HepG2 (cell line): ENCODE results near the gene SAMD8. TPM values are rescaled to one million over a fixed set of nuclear protein-coding genes. Genes with fewer than 3 reads are reported as not detected.

Experiments
- ATAC-seq: fragments of 200-7000 bp; cut with Tn5 transposase; 3 replicates; pipeline ENCODE4 v1.9.1; 2020; ENCODE audit warnings: mild to moderate bottlenecking, moderate library complexity
- BruUV-seq: library from RNA; stranded (reverse); fragments of 400-500 nt; replicated peaks from 2 replicates; lab custom pipeline; 2021; lab: Mats Ljungman, UMichigan
- CTCF ChIA-PET: fragments of 300-600 bp; formaldehyde crosslinking; extraction: SDS; loops from one replicate; lab custom pipeline; 2021; ENCODE audit warnings: low total read pairs, inconsistent platforms, low intra/inter-chr PET ratio; lab: Yijun Ruan, JAX
- POLR2A ChIA-PET: fragments of 350-600 bp; sonication (Branson Sonifier 250); formaldehyde crosslinking; loops from one replicate; lab custom pipeline; 2020; ENCODE audit warnings: antibody characterized with exemption, inconsistent platforms; lab: Yijun Ruan, JAX
- DNase-seq: peaks from one replicate; pipeline ENCODE4 v3.0.0-alpha.2; 2015; ENCODE audit warnings: low spot score
- FAIRE-seq: peaks from 3 replicates; lab custom pipeline; 2011; peaks lifted over from hg19 to GRCh38; lab: Jason Lieb, UNC
- H2AFZ ChIP-seq: one replicate; pipeline ENCODE4 v1.6.1; 2011; ENCODE audit warnings: low read length, inconsistent platforms
- H3K27ac ChIP-seq: fragments of 300-600 bp; 3 replicates; pipeline ENCODE4 v1.8.0; 2011; ENCODE audit warnings: mixed run types, mild to moderate bottlenecking, mixed read lengths, low read length, inconsistent platforms; ENCODE audit not compliant: insufficient read depth; ENCODE audit errors: extremely low read length
- H3K27me3 ChIP-seq, 2 experiments: fragments of 200-600 bp in 1 of 2; 2 replicates in 1 of 2; 3 replicates in 1 of 2; pipeline versions ENCODE4 v1.6.0 to v1.8.0; 2011; ENCODE audit warnings: low read length in 2 of 2, mild to moderate bottlenecking in 2 of 2, moderate library complexity in 2 of 2, inconsistent platforms in 1 of 2; ENCODE audit not compliant: insufficient read depth in 2 of 2, control insufficient read depth in 1 of 2
- H3K36me3 ChIP-seq, 2 experiments: fragments of 200-600 bp in 1 of 2; replicated peaks in 1 of 2; 2 replicates in 1 of 2; 3 replicates in 1 of 2; pipeline versions ENCODE4 v1.5.1 to v1.8.0; 2011; ENCODE audit warnings: low read length in 2 of 2, inconsistent platforms in 1 of 2; ENCODE audit not compliant: insufficient read depth in 2 of 2, control insufficient read depth in 1 of 2
- H3K4me1 ChIP-seq: 2 replicates; pipeline ENCODE4 v1.5.1; 2012; ENCODE audit warnings: low read length, inconsistent platforms; ENCODE audit not compliant: insufficient read depth
- H3K4me2 ChIP-seq: 2 replicates; pipeline ENCODE4 v1.6.0; 2011; ENCODE audit warnings: low read depth, low read length, inconsistent platforms
- H3K4me3 ChIP-seq, 3 experiments: fragments of 200-600 bp in 1 of 3; sonication (generic), shearing (Covaris generic) in 1 of 3; replicated peaks in 1 of 3; 2 replicates each; pipeline ENCODE4 v1.5.1; 2011 to 2016; ENCODE audit warnings: low read length in 3 of 3, inconsistent platforms in 2 of 3, low read depth in 2 of 3, mild to moderate bottlenecking in 2 of 3, control low read depth in 1 of 3, mixed read lengths in 1 of 3; ENCODE audit not compliant: insufficient read depth in 1 of 3
- H3K79me2 ChIP-seq: one replicate; pipeline ENCODE4 v1.6.1; 2011; ENCODE audit warnings: low read length, inconsistent platforms; ENCODE audit not compliant: insufficient read depth
- H3K9ac ChIP-seq: 2 replicates; pipeline ENCODE4 v1.6.0; 2011; ENCODE audit warnings: mild to moderate bottlenecking, low read depth, low read length, inconsistent platforms; ENCODE audit not compliant: insufficient read depth
- H3K9me3 ChIP-seq: 2 replicates; pipeline ENCODE4 v1.5.1; 2012; ENCODE audit warnings: mild to moderate bottlenecking, low read length
- H4K20me1 ChIP-seq: 2 replicates; pipeline ENCODE4 v1.6.0; 2011; ENCODE audit warnings: inconsistent platforms, mild to moderate bottlenecking, low read length, moderate library complexity; ENCODE audit not compliant: insufficient read depth
- CBFB ChIP-seq: sonication (generic); formaldehyde crosslinking; IDR thresholded peaks from 2 replicates; pipeline ENCODE4 v1.4.0; 2020; ENCODE audit warnings: missing genetic modification reagents
- CCDC6 ChIP-seq: sonication (generic); formaldehyde crosslinking; IDR thresholded peaks from 2 replicates; pipeline ENCODE4 v1.8.1; 2022; ENCODE audit warnings: mild to moderate bottlenecking, missing genetic modification reagents, moderate library complexity
- CENPX ChIP-seq: sonication (generic); formaldehyde crosslinking; IDR thresholded peaks from 2 replicates; pipeline ENCODE4 v1.9.0; 2021; ENCODE audit warnings: mild to moderate bottlenecking, missing genetic modification reagents, moderate library complexity
- ETV5 ChIP-seq: IDR thresholded peaks from 2 replicates; pipeline ENCODE4 v1.6.1; 2018; ENCODE audit warnings: missing biosample characterization, missing genetic modification reagents, inconsistent platforms, borderline replicate concordance
- GATAD2A ChIP-seq: IDR thresholded peaks from 2 replicates; pipeline ENCODE4 v1.6.1; 2016
- MYC ChIP-seq: sonication (generic); formaldehyde crosslinking; IDR thresholded peaks from 2 replicates; pipeline ENCODE4 v1.9.0; 2021; ENCODE audit warnings: missing genetic modification reagents, borderline replicate concordance
- NFE2 ChIP-seq: sonication (generic); formaldehyde crosslinking; IDR thresholded peaks from 2 replicates; pipeline ENCODE4 v1.4.0; 2020; ENCODE audit warnings: missing genetic modification reagents
- NFKBIZ ChIP-seq: IDR thresholded peaks from 2 replicates; pipeline ENCODE4 v1.6.1; 2018; ENCODE audit warnings: missing genetic modification reagents, missing compliant biosample characterization
- SAP130 ChIP-seq: IDR thresholded peaks from 2 replicates; pipeline ENCODE4 v1.6.1; 2016; ENCODE audit warnings: low read depth
- SMAD3 ChIP-seq: sonication (generic); formaldehyde crosslinking; IDR thresholded peaks from 2 replicates; pipeline ENCODE4 v1.4.0; 2020; ENCODE audit warnings: missing genetic modification reagents
- SMARCE1 ChIP-seq: fragments of 450-650 bp; IDR thresholded peaks from 2 replicates; pipeline ENCODE4 v1.6.1; 2017; ENCODE audit warnings: borderline replicate concordance
- STAG1 ChIP-seq: sonication (generic); formaldehyde crosslinking; IDR thresholded peaks from 2 replicates; pipeline ENCODE4 v1.4.0; 2020; ENCODE audit warnings: missing genetic modification reagents
- TCF7L2 ChIP-seq: IDR thresholded peaks from 2 replicates; pipeline ENCODE4 v1.6.1; 2011; ENCODE audit warnings: mild to moderate bottlenecking, low read depth, low read length, moderate library complexity
- TGIF2 ChIP-seq: IDR thresholded peaks from 2 replicates; pipeline ENCODE4 v1.6.1; 2016; ENCODE audit warnings: control low read depth, missing compliant biosample characterization
- ZFAT ChIP-seq: sonication (generic); formaldehyde crosslinking; conservative IDR thresholded peaks from 2 replicates; pipeline ENCODE4 v1.8.1; 2023; ENCODE audit warnings: missing genetic modification reagents, inconsistent platforms
- ZNF589 ChIP-seq: sonication (generic); formaldehyde crosslinking; conservative IDR thresholded peaks from 2 replicates; pipeline ENCODE4 v1.8.0; 2022; ENCODE audit warnings: mild to moderate bottlenecking, moderate library complexity, missing genetic modification reagents
- ZNF747 ChIP-seq: sonication (generic); formaldehyde crosslinking; IDR thresholded peaks from 2 replicates; pipeline ENCODE4 v1.8.1; 2023; ENCODE audit warnings: missing genetic modification reagents, mild to moderate bottlenecking, borderline replicate concordance
- ZNF749 ChIP-seq: sonication (generic); formaldehyde crosslinking; IDR thresholded peaks from 2 replicates; pipeline ENCODE4 v1.8.0; 2022; ENCODE audit warnings: mild to moderate bottlenecking, missing genetic modification reagents, moderate library complexity, borderline replicate concordance
- ZNF773 ChIP-seq: sonication (generic); formaldehyde crosslinking; IDR thresholded peaks from 2 replicates; pipeline ENCODE4 v1.4.0; 2020; ENCODE audit warnings: missing genetic modification reagents, borderline replicate concordance
- WGBS: methylation state at CpG from one replicate; pipeline ENCODE4 v1.1.6; 2017; ENCODE audit warnings: low lambda C conversion rate; 5-methylcytosine and 5-hydroxymethylcytosine counted together
- in situ Hi-C: cut with HindIII; loops from 2 replicates; pipeline ENCODE4 v1.10.0; 2017; ENCODE audit warnings: low pct_unique_long_range_greater_than_20kb; ENCODE audit not compliant: extremely low pct_ligation_motif_present
- intact Hi-C: fragments of 100-400 bp; cut with micrococcal nuclease; formaldehyde crosslinking; loops from one replicate; pipeline ENCODE4 v1.10.0; 2022; ENCODE audit not compliant: unreplicated experiment
- polyA plus RNA-seq, 8 experiments: library from polyadenylated mRNA; depleted of rRNA in 3 of 8; stranded (reverse) in 7 of 8; unstranded in 1 of 8; fragments of >200 nt; fragmentation: Illumina TruSeq in 4 of 8; extraction: Trizol in 4 of 8; gene quantifications; 2 replicates each; pipeline versions ENCODE4 v1.2.1 to v1.2.3, GENCODE V29; 2011 to 2016; ENCODE audit warnings: low read depth in 4 of 8, missing spikeins in 1 of 8, mixed read lengths in 1 of 8; ENCODE audit not compliant: insufficient read depth in 1 of 8
- total RNA-seq, 5 experiments: library from RNA; depleted of rRNA; stranded (reverse); fragments of >200 nt; fragmentation: Illumina TruSeq; extraction: Trizol; gene quantifications; 2 replicates each; pipeline ENCODE4 v1.2.3, GENCODE V29; 2016; ENCODE audit warnings: low read depth in 1 of 5
- TF ChIP-seq, protein P1 (sequence below): sonication (generic); formaldehyde crosslinking; IDR thresholded peaks from 2 replicates; pipeline ENCODE4 v1.4.0; 2020; ENCODE audit warnings: missing genetic modification reagents, borderline replicate concordance
- TF ChIP-seq, protein P2 (sequence below): sonication (generic); formaldehyde crosslinking; IDR thresholded peaks from 2 replicates; pipeline ENCODE4 v1.4.0; 2020; ENCODE audit warnings: missing genetic modification reagents
- TF ChIP-seq, protein P3 (sequence below): sonication (generic); formaldehyde crosslinking; IDR thresholded peaks from 2 replicates; pipeline ENCODE4 v1.4.0; 2020; ENCODE audit warnings: missing genetic modification reagents
- TF ChIP-seq, protein P4 (sequence below): sonication (generic); formaldehyde crosslinking; IDR thresholded peaks from 2 replicates; pipeline ENCODE4 v1.8.0; 2022; ENCODE audit warnings: missing genetic modification reagents, low read depth, mild to moderate bottlenecking, borderline replicate concordance

The SAMD8 gene
- total and polyA plus RNA-seq, 2 of the 13 experiments (the other 11 are each of a cell fraction or from before 2014, with no cell fraction given) = 10.4 to 13.2 TPM

DNA sequence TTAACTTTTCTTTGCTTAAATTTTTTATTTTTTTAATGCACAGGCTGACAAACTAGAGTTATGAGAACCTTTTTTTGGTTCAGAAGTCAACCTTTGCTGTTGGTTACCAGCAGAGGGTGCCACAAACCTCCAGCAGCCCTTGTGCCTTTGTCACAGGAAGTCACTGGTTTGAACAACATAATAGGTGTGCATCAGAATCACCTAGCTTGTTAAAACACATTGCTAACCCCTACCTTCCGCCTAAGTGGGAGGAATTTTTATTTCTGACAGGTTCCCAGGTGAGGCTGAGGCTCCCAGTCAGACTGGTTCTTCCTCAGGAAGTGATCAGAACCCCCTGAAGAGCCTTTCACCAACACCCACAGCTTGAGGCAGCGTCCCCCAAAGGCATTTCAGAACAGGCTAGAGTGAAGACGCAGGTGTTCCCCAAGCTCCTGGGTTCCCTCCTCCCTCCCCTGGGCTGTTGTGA lies 76.5 kb downstream of the SAMD8 start:
- FAIRE-seq = peak; percentile 88
- Histone ChIP-seq H3K4me1 (peaks cover 76% of the 10 kb centered on the region), H3K4me3 (no peak overlapping the region), H3K36me3 (no peaks in the 10 kb centered on the region), H4K20me1 (no peaks in the 10 kb centered on the region), H3K27me3 (no peaks in the 10 kb centered on the region), H2AFZ (no peak overlapping the region), H3K27ac (no peak overlapping the region), H3K4me2 (no peak overlapping the region), H3K79me2 (no peaks in the 10 kb centered on the region), H3K9ac (no peak overlapping the region), H3K9me3 (no peaks in the 10 kb centered on the region)
- intact Hi-C loops (loop anchor here (1.0 to 5.0 kb wide), 3 partner anchors 19 to 76 kb away; partner anchors contain the start of gene SAMD8), in situ Hi-C loops (loop anchor here (5.0 kb wide), 1 partner anchor 44 kb away; no protein-coding TSS in a partner anchor)
- ChIA-PET POLR2A (interaction anchor here (0.6 to 2.8 kb wide), 15 partner anchors 11 to 1163 kb away, joined by 3 to 16 read pairs (median 4); partner anchors contain the start of genes SAMD8 and VDAC2), CTCF (interaction anchor here (1.2 to 3.3 kb wide), 3 partner anchors 41 to 48 kb away, joined by 4 to 34 read pairs (median 28); partner anchors contain the start of gene COMTD1)
- DNase-seq = peak; percentile 69
- BruUV-seq = no TSS peak
- peak; percentile 45 for ATAC-seq
- 70% methylated on average over 3 of the region's 3 CpGs for WGBS
- TF ChIP-seq SAP130 (CRISPR knock-in tag) (peak; percentile 18; the same call in 1 of the 2 replicates), NFKBIZ (CRISPR knock-in tag) (no peak), ETV5 (CRISPR knock-in tag) (0 out of 2 replicates have a peak, but pooled peaks have one; percentile 9), MYC (CRISPR knock-in tag) (no peak), SMAD3 (CRISPR knock-in tag) (no peak), TCF7L2 (no peak), CBFB (CRISPR knock-in tag) (no peak), ZNF773 (no peak), CENPX (CRISPR knock-in tag) (no peak), TGIF2 (CRISPR knock-in tag) (no peak), GATAD2A (CRISPR knock-in tag) (peak; percentile 39; the same call in 1 of the 2 replicates), ZFAT (no peak), CCDC6 (CRISPR knock-in tag) (no peak), ZNF589 (CRISPR knock-in tag) (no peak), SMARCE1 (no peak), STAG1 (CRISPR knock-in tag) (peak; percentile 71), NFE2 (CRISPR knock-in tag) (no peak), ZNF747 (CRISPR knock-in tag) (no peak), ZNF749 (no peak)
- TF ChIP-seq, protein P1, sequence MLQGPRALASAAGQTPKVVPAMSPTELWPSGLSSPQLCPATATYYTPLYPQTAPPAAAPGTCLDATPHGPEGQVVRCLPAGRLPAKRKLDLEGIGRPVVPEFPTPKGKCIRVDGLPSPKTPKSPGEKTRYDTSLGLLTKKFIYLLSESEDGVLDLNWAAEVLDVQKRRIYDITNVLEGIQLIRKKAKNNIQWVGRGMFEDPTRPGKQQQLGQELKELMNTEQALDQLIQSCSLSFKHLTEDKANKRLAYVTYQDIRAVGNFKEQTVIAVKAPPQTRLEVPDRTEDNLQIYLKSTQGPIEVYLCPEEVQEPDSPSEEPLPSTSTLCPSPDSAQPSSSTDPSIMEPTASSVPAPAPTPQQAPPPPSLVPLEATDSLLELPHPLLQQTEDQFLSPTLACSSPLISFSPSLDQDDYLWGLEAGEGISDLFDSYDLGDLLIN (CRISPR knock-in tag) = no peak
- TF ChIP-seq, protein P2, sequence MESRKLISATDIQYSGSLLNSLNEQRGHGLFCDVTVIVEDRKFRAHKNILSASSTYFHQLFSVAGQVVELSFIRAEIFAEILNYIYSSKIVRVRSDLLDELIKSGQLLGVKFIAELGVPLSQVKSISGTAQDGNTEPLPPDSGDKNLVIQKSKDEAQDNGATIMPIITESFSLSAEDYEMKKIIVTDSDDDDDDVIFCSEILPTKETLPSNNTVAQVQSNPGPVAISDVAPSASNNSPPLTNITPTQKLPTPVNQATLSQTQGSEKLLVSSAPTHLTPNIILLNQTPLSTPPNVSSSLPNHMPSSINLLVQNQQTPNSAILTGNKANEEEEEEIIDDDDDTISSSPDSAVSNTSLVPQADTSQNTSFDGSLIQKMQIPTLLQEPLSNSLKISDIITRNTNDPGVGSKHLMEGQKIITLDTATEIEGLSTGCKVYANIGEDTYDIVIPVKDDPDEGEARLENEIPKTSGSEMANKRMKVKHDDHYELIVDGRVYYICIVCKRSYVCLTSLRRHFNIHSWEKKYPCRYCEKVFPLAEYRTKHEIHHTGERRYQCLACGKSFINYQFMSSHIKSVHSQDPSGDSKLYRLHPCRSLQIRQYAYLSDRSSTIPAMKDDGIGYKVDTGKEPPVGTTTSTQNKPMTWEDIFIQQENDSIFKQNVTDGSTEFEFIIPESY (CRISPR knock-in tag) = no peak
- TF ChIP-seq, protein P3, sequence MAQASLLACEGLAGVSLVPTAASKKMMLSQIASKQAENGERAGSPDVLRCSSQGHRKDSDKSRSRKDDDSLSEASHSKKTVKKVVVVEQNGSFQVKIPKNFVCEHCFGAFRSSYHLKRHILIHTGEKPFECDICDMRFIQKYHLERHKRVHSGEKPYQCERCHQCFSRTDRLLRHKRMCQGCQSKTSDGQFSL (CRISPR knock-in tag) = no peak
- TF ChIP-seq, protein P4, sequence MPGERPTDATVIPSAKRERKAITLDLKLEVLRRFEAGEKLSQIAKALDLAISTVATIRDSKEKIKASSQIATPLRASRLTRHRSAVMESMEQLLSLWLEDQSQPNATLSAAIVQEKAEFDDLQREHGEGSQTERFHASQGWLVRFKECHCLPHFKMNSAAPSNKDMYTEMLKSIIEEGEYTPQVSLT (CRISPR knock-in tag) = no peak
